Stomach smooth muscle (tissue), 2 donors: ENCODE data around the gene P2RX1.

ENCODE experiments used
- H3K27ac ChIP-seq: one replicate; pipeline ENCODE4 v1.7.0; 2013; ENCODE audit warnings: mild to moderate bottlenecking, low read length, inconsistent platforms
- H3K27me3 ChIP-seq, 2 donors: one replicate each; pipeline ENCODE4 v1.7.0; 2013; ENCODE audit warnings: low read length in 2 of 2; ENCODE audit not compliant: insufficient read depth in 2 of 2, control insufficient read depth in 1 of 2
- H3K36me3 ChIP-seq, 2 donors: one replicate each; pipeline ENCODE4 v1.7.0; 2013; ENCODE audit warnings: low read length in 2 of 2; ENCODE audit not compliant: control insufficient read depth in 2 of 2, insufficient read depth in 2 of 2
- H3K4me1 ChIP-seq: one replicate; pipeline ENCODE4 v1.7.0; 2013; ENCODE audit warnings: low read length; ENCODE audit not compliant: control insufficient read depth, insufficient read depth
- H3K4me3 ChIP-seq, 2 donors: one replicate each; pipeline ENCODE4 v1.7.0; 2013; ENCODE audit warnings: low read length in 2 of 2
- H3K9ac ChIP-seq, 2 donors: one replicate each; pipeline ENCODE4 v1.7.0; 2013; ENCODE audit warnings: low read length in 2 of 2, mild to moderate bottlenecking in 1 of 2
- H3K9me3 ChIP-seq, 2 donors: one replicate each; pipeline ENCODE4 v1.7.0; 2013; ENCODE audit warnings: low read length in 2 of 2; ENCODE audit not compliant: control insufficient read depth in 2 of 2
- donor health status: healthy.
- donor health status: Pancreatic carcinoma.

Gene P2RX1

DNA sequence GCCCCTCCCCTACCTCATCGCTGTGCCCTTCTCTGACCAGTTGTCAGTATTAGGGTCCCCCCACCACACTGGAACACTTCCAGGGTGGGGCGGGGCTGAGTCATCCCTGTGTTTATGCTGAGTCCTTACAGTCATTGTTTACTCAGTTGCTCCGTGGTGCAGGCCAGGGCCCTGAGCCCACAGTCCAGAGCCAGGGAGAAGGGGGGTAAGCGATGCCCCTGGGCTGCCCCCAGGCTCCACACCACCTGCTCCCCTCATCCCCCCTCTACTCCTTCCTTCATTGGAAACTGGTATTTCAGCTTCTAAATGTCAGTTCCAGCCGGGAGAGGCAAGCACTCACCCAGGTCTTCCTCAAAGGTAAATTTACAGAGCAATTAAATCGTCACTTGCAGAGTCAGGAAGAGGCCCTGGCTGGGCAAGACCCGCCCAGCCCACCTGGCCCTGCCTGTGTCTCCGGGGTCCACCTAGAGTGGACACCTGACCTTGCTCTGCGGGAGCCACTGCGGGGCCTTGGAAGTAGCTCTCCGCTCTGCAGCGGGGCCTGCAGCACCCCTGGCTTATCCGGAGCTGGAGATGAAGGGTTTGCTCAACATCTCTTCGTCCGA, 43.1 kb upstream of the P2RX1 start:
- Histone ChIP-seq H3K9me3 (no peaks in the 10 kb centered on the region), H3K9ac (no peak overlapping the region), H3K36me3 (no peaks in the 10 kb centered on the region), H3K4me1 (peaks cover 9% of the 10 kb centered on the region), H3K27me3 (peaks cover 22 to 26% of the 10 kb centered on the region in 2 donors), H3K27ac (no peak overlapping the region), H3K4me3 (no peak overlapping the region)

DNA sequence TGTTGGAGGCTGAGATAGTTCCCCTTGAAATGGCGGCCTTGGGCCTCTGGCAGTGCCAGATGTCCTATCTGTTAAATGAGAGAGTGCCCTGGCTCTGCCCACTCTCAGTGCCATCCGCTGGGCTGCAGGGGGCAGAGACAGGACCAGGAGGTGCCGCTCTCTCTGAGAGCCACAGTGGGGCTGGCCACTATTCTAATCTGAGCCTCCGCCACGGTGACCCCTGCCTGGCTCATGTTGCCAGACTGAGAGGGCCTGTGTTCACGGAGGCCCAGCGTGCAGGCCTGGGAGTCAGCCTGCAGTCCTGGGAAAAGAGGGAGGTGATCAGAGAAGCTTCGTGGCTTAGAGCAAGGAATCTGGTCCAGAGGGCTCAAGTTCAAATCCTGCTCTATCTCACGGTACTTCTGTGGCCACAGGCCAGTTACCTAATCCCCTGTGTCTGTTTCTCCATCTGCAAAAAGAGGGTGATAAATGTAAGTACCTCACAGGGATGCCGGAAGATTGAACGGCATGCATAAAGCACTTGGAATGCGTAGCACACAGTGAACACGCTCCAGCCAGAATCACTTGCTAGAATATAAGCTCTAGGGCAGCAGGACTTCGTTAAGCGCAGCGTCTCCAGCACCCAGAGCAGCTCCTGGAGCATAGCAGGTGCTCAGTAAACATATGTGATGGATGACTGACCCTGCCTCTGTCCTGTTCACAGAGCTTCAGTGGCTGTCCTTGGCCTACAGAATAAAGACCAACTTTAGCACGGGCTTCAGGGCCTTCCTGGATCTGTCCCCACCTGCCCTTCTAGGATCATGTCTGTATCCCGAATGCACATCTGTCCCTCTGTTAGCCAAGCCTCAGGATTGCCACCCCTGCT, 41.7 kb upstream of the P2RX1 start:
- peaks cover 14 to 15% of the 10 kb centered on the region in 2 donors for H3K27me3 ChIP-seq
- peaks cover 2% of the 10 kb centered on the region for H3K4me1 ChIP-seq
- no peak overlapping the region for H3K4me3 ChIP-seq
- peak overlapping the region in 1 of 2 donors; percentile 13 for H3K9ac ChIP-seq
- no peaks in the 10 kb centered on the region for H3K36me3 ChIP-seq
- no peaks in the 10 kb centered on the region for H3K9me3 ChIP-seq
- H3K27ac ChIP-seq = no peak overlapping the region

DNA sequence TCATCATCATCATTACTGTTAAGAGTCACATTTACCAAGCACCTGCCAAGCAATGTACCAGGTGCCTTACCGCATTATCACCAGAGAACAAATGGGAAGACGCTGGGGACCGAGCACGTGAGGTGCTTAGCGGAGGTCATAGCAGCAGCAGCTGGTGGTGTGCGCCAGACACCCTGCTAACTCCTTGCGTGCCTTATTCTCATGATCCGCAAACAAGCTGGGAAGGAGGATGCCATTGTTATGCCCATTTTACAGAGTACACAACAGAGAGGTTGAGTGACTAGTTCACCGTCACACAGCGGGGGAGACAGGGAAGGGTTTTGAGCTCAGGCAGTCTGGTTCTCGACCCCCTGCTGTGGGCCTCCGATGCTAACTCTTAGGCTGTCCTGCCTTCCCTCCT, 40.7 kb upstream of the P2RX1 start:
- peaks cover 2% of the 10 kb centered on the region for H3K4me1 ChIP-seq
- no peaks in the 10 kb centered on the region for H3K9me3 ChIP-seq
- no peaks in the 10 kb centered on the region for H3K36me3 ChIP-seq
- peaks cover 6 to 10% of the 10 kb centered on the region in 2 donors for H3K27me3 ChIP-seq
- H3K9ac ChIP-seq = no peak overlapping the region
- no peak overlapping the region for H3K4me3 ChIP-seq
- no peak overlapping the region for H3K27ac ChIP-seq

DNA sequence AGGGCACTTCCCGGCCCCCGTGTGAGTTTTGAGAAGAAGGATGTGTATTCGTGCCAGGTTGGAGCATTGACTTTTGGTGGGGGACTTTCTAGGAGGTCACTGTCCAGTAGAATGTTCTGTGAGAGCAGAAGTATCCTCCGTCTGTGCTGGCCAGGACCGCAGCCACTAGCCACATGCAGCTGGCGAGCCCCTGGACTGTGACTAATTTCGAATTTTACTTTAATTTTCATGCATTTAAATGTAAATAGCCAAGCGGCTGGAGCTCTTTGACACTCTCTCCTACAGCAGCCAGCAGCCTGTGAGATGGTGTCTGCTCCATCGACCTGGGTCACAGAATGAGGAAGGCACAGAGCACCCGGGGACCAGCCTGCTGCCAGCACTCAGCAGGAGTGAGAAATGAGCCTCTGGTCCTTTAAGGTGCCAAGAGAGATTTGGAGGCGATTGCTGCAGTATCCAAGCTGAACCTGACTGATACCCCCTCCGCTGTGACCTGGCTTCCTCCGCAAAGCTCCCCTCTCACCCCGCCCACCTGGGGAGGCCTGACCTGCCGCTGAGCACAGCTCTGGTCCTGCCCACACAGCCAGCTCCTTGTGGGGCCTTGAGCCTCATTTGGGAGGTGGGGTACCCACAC, 40.2 kb upstream of the P2RX1 start:
- no peaks in the 10 kb centered on the region for H3K4me1 ChIP-seq
- peaks cover under 1 to 6% of the 10 kb centered on the region in 2 donors for H3K27me3 ChIP-seq
- no peak overlapping the region for H3K27ac ChIP-seq
- no peaks in the 10 kb centered on the region for H3K36me3 ChIP-seq
- H3K9me3 ChIP-seq = no peaks in the 10 kb centered on the region
- no peak overlapping the region for H3K4me3 ChIP-seq
- no peak overlapping the region for H3K9ac ChIP-seq

DNA sequence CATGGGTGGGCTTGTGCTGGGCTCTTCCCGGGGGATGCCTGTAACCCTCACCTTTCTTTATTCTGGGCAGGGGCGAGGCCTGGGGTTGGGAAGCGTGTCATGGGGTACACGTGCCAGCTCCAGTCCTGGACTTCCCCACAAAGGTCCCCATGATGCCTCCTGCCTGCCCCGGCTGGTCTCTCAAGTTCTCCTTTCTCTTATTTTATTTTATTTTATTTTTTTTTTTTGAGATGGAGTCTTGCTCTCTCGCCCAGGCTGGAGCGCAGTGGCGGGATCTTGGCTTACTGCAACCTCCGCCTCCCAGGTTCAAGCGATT, 39.4 kb upstream of the P2RX1 start:
- no peak overlapping the region for H3K4me3 ChIP-seq
- H3K4me1 ChIP-seq = no peaks in the 10 kb centered on the region
- no peak overlapping the region for H3K9ac ChIP-seq
- no peaks in the 10 kb centered on the region for H3K27me3 ChIP-seq
- no peaks in the 10 kb centered on the region for H3K36me3 ChIP-seq
- no peaks in the 10 kb centered on the region for H3K9me3 ChIP-seq
- H3K27ac ChIP-seq = no peak overlapping the region

DNA sequence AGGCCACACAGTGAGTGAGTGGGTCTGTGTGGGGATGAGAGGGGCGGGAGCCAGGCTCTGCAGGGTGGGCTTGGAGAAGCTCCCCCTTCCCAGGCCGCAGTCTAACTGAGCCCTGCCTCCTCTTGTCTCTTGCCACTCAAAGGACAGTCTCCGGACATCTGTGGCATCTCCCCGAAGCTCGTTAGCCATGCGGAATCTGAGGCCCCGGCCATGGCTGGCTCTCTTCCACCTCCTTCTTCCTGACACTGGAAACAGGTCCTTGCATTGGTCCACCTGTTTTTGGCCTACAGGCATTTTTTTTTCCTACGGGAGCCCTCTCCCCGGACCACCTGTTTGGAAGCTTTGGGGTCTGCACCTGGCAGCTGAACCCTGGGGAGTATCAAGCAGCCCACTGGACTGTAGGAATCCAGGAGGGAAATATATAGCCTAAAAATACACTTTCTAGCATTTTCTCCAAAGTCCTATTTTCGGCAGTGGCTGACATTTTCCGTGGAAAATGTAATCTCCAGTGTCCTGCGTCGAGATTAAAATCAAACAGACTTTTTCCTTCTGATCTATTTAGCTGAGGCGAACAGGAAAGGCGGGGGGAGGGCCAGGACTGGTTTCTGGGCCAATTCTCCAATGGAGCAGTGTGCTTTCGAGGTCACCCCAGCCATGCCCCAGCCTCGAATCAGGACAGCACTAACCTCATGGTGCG, 38.9 kb upstream of the P2RX1 start:
- Histone ChIP-seq H3K27me3 (no peaks in the 10 kb centered on the region), H3K9me3 (no peaks in the 10 kb centered on the region), H3K9ac (no peak overlapping the region), H3K4me3 (no peak overlapping the region), H3K27ac (no peak overlapping the region), H3K36me3 (no peaks in the 10 kb centered on the region), H3K4me1 (no peaks in the 10 kb centered on the region)

DNA sequence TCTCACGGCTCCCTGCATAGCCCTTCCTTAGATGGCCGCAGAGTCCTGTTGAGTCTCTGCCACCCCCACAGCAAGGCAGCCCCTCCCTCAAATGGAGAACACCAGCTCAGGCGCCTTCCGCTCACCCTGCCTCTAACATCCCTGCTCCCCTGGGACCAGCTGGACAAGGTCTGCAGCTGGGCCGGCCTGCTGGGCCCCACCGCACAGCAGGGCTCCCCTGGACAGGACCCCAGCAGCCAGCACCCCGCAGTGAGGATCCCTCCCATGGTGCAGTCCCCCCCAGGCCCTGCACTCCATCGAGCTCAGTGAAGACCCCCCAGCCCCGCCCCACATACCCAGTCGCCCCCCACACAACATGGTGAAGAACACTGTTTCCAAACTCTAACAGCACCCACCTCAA, 37.8 kb upstream of the P2RX1 start:
- H3K9me3 ChIP-seq = no peaks in the 10 kb centered on the region
- H3K27ac ChIP-seq = no peak overlapping the region
- no peak overlapping the region for H3K9ac ChIP-seq
- H3K4me1 ChIP-seq = no peaks in the 10 kb centered on the region
- no peaks in the 10 kb centered on the region for H3K36me3 ChIP-seq
- no peaks in the 10 kb centered on the region for H3K27me3 ChIP-seq
- no peak overlapping the region for H3K4me3 ChIP-seq

DNA sequence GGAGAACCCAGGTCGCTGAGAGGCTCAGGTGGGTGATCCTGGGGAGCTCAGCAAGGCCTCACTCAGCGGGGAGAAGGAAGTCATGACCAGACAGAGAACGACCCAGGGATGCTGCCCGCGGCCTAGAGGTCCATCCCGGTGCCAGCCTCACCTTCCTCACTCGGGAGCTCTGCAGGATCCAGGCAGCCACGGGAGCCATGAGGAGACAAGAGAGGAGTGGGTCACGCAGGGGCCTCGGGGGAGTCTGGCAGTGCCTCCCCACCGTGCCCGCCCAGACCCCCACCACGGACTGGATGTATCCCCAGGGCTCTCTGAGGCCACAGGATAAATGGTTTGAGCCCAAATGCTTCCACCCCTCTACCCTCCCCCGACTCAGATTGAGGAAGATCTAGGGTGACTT, 37.3 kb upstream of the P2RX1 start:
- H3K4me1 ChIP-seq = no peaks in the 10 kb centered on the region
- H3K4me3 ChIP-seq = no peak overlapping the region
- H3K27ac ChIP-seq = no peak overlapping the region
- no peaks in the 10 kb centered on the region for H3K27me3 ChIP-seq
- no peaks in the 10 kb centered on the region for H3K9me3 ChIP-seq
- no peaks in the 10 kb centered on the region for H3K36me3 ChIP-seq
- H3K9ac ChIP-seq = no peak overlapping the region

DNA sequence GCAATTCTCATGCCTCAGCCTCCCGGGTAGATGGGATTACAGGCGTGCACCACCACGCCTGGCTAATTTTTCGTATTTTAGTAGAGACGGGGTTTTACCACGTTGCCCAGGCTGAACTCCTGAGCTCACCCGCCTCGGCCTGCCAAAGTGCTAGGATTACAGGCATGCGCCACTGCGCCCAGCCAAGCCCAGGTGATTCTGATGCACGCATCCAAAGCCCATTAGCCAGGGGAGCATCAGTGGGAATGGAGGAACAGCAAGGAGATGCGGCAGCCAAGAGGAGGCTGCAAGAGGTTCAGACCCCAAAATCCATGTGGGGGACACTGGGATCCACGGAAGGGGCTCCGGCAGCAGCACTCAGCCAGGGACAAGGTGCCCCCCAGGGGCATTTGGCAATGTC, 35.9 kb upstream of the P2RX1 start:
- Histone ChIP-seq H3K4me1 (no peaks in the 10 kb centered on the region), H3K4me3 (no peak overlapping the region), H3K27me3 (no peaks in the 10 kb centered on the region), H3K9me3 (no peaks in the 10 kb centered on the region), H3K27ac (no peak overlapping the region), H3K36me3 (no peaks in the 10 kb centered on the region), H3K9ac (no peak overlapping the region)

DNA sequence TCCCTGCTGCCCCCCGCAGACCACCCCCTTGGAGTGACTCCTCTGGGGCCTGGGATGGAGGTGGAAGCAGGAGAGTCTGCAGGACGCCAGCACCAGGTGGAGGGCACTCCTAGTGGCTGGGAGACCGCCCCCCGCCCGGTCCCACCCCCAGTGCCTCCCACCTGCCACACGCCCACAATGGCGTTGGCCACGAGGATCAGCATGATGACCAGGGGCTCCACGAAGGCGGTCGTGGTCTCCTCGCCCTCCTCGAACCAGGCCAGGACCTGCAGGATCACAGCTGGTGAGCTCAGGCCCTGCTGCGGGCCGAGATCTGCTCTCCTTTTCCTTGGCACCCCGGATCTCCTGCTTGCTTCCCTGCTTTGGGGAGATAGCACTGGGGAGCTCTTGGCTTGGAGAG, 35.2 kb upstream of the P2RX1 start:
- Histone ChIP-seq H3K9ac (no peak overlapping the region), H3K36me3 (no peaks in the 10 kb centered on the region), H3K4me3 (no peak overlapping the region), H3K27ac (no peak overlapping the region), H3K9me3 (no peaks in the 10 kb centered on the region), H3K4me1 (no peaks in the 10 kb centered on the region), H3K27me3 (no peaks in the 10 kb centered on the region)
